ENCODE data around the gene DPYSL3.

DPYSL3 gene

GRCh38 chr5:147436596-147436995, 73.3 kb downstream of the DPYSL3 start:
- DNase-seq: no peak

GRCh38 chr5:147434049-147434448, 75.8 kb downstream of the DPYSL3 start:
- no peak for DNase-seq

GRCh38 chr5:147432323-147432722, 77.5 kb downstream of the DPYSL3 start:
- no peak for DNase-seq

GRCh38 chr5:147431586-147431985, 78.3 kb downstream of the DPYSL3 start:
- DNase-seq: no peak

GRCh38 chr5:147430628-147431027, 79.2 kb downstream of the DPYSL3 start:
- DNase-seq: no peak

GRCh38 chr5:147427521-147428401, 82.1 kb downstream of the DPYSL3 start:
- DNase-seq: no peak

- DNase-seq: no peak
These were observed 83.1 kb downstream of the DPYSL3 start for GRCh38 chr5:147426640-147427327.

GRCh38 chr5:147418613-147419012, 91.3 kb downstream of the DPYSL3 start:
- DNase-seq: no peak

- DNase-seq: no peak
These were observed 92.6 kb downstream of the DPYSL3 start for GRCh38 chr5:147417135-147417813.

GRCh38 chr5:147415651-147416050, 94.2 kb downstream of the DPYSL3 start:
- no peak for DNase-seq

GRCh38 chr5:147413266-147413665, 96.6 kb downstream of the DPYSL3 start:
- DNase-seq: no peak

- DNase-seq: no peak
These were observed 97.3 kb downstream of the DPYSL3 start for GRCh38 chr5:147412561-147412960.

- DNase-seq: no peak
These were observed 98.2 kb downstream of the DPYSL3 start for GRCh38 chr5:147411359-147412319.

- DNase-seq: no peak
These were observed 99.1 kb downstream of the DPYSL3 start for GRCh38 chr5:147410496-147411358.

- DNase-seq: no peak
These were observed 100.9 kb downstream of the DPYSL3 start for GRCh38 chr5:147408980-147409379.

- no peak for DNase-seq
These were observed 102.7 kb downstream of the DPYSL3 start for GRCh38 chr5:147407094-147407681.

- no peak for DNase-seq
These were observed 103.2 kb downstream of the DPYSL3 start for GRCh38 chr5:147406636-147407035.

GRCh38 chr5:147404706-147405105, 105.2 kb downstream of the DPYSL3 start:
- no peak for DNase-seq

- DNase-seq: peak; percentile 22
These were observed 105.9 kb downstream of the DPYSL3 start for GRCh38 chr5:147403651-147404640.

- DNase-seq: no peak
These were observed 109.0 kb downstream of the DPYSL3 start for GRCh38 chr5:147400881-147401280.

Data from CD4-positive, alpha-beta T cell treated with Interferon gamma for 1 hour (primary cell).